ENCODE measurements around the gene ELAVL1.

Gene ELAVL1

DNA sequence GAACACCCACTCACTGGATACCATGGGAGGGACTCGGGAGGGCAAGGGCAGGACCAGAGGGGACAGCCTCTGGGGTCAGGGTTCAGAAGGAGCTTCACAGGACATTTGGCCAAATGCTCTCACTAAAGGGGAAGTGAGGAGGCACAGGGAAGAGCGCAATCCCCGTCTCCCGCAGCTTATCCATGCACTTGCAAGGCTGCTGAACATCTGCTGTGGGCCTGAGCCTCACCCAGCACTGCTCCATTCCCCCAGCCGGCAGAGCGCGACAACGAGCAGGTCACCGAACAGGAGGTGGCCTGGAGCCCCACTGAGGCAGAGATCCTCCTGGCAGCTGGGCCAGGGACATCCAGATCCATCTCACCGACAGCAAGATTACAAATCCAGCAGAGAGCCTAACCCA, 23.3 kb downstream of the ELAVL1 start:
- H3K9me3 ChIP-seq (ENCODE audit: insufficient read depth, low read depth, low read length), result no peaks in the 10 kb centered on the region
- H3K4me1 ChIP-seq (ENCODE audit: insufficient read depth, low read length), result no peaks in the 10 kb centered on the region
- H3K27me3 ChIP-seq (ENCODE audit: insufficient read depth, low read length), result no peaks in the 10 kb centered on the region
- peaks cover 98% of the 10 kb centered on the region for H3K36me3 ChIP-seq (ENCODE audit: insufficient read depth, low read depth, low read length)
- H3K27ac ChIP-seq (ENCODE audit: low read length), result no peak overlapping the region
- H3K9ac ChIP-seq (ENCODE audit: low read depth, low read length), result no peak overlapping the region
- no peak overlapping the region for H3K4me3 ChIP-seq (ENCODE audit: low read length)

DNA sequence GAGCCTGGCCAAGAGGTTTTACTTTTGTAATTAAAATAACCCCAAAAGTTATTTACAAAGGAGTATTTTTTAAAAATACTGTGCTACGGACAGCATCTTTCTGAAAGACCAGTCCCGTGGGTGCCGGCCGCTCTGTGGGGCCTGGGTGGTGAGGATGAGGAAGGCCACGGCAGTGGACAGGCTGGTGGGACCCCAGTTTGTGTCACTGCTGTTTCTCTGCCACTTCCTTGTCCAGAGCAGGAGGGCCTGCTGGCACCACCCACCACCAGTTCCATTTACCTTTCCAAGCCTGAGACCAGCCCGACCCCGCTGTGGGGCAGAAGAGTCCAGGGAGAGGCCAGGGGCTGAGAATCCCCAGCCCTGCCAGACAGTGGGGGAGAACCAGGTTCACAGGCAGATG, 23.8 kb downstream of the ELAVL1 start:
- Histone ChIP-seq H3K4me1 (ENCODE audit: insufficient read depth, low read length) (no peaks in the 10 kb centered on the region), H3K36me3 (ENCODE audit: insufficient read depth, low read depth, low read length) (peaks cover 100% of the 10 kb centered on the region), H3K27ac (ENCODE audit: low read length) (no peak overlapping the region), H3K27me3 (ENCODE audit: insufficient read depth, low read length) (no peaks in the 10 kb centered on the region), H3K9ac (ENCODE audit: low read depth, low read length) (no peak overlapping the region), H3K4me3 (ENCODE audit: low read length) (no peak overlapping the region), H3K9me3 (ENCODE audit: insufficient read depth, low read depth, low read length) (no peaks in the 10 kb centered on the region)

DNA sequence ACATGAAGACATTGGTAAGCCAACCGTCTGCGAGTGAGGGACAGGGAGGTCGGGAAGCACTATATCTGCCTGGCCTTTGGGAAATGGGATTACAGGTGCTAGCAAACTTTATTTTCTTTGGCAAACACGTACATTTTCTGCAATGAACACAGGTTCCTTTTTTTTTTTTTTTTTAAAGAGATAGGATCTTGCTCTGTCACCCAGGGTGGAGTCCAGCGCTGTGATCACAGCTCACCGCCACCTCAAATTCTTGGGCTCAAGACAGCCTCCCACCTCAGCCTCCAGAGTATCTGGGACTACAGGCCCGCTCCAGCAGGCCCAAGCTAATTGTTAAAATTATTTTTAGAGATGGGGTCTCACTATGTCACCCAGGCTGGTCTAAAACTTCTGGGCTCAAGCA, 24.2 kb downstream of the ELAVL1 start:
- Histone ChIP-seq H3K27me3 (ENCODE audit: insufficient read depth, low read length) (no peaks in the 10 kb centered on the region), H3K4me3 (ENCODE audit: low read length) (no peak overlapping the region), H3K27ac (ENCODE audit: low read length) (no peak overlapping the region), H3K9me3 (ENCODE audit: insufficient read depth, low read depth, low read length) (no peaks in the 10 kb centered on the region), H3K9ac (ENCODE audit: low read depth, low read length) (no peak overlapping the region), H3K4me1 (ENCODE audit: insufficient read depth, low read length) (no peaks in the 10 kb centered on the region), H3K36me3 (ENCODE audit: insufficient read depth, low read depth, low read length) (peaks cover 99% of the 10 kb centered on the region)

DNA sequence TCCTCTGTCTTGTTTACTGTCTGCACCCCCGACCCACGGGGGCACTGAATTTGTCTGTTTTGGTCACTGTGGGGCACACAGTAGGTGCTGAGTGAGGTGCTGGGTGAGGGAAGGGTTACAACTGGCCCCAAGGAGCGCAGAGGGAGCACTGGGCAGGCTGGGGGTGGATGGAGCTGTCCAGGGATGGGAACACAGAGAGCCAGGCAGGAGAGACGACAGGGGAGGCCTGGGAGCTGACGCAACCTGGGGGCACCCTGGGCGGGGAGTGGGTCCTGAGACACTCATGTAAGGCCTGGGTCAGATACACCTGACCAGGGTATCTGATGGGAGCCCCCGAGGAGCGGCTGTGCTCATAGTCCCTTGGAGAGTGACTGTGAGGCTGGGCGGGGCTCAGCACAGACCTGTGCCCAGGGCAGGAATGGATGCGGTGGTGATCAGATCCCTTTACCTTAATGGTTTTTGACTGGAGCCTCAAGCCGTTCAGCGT, 24.8 kb downstream of the ELAVL1 start:
- Histone ChIP-seq H3K9me3 (ENCODE audit: insufficient read depth, low read depth, low read length) (no peaks in the 10 kb centered on the region), H3K4me3 (ENCODE audit: low read length) (no peak overlapping the region), H3K4me1 (ENCODE audit: insufficient read depth, low read length) (no peaks in the 10 kb centered on the region), H3K27ac (ENCODE audit: low read length) (no peak overlapping the region), H3K27me3 (ENCODE audit: insufficient read depth, low read length) (no peaks in the 10 kb centered on the region), H3K36me3 (ENCODE audit: insufficient read depth, low read depth, low read length) (peaks cover 95% of the 10 kb centered on the region), H3K9ac (ENCODE audit: low read depth, low read length) (no peak overlapping the region)

DNA sequence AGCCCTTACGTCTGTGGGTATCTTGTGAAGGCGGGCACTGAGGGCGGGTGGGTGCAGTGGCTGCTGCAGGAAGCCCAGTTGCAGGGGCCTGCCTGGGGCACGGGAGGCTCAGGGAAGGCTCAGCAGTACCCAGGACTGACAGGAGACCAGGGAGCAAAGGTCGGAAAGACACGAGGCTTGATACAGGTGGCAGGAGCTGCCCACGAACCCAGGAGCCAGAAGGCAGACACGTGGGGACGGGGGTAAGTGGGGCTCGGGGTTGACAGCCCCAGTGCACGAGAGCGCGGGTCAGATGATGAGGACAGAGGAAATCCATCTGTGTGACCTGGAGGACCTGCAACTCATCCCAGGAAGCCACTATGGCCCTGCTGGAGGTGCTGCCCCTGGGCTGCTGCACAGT, 25.3 kb downstream of the ELAVL1 start:
- Histone ChIP-seq H3K4me1 (ENCODE audit: insufficient read depth, low read length) (no peaks in the 10 kb centered on the region), H3K27ac (ENCODE audit: low read length) (no peak overlapping the region), H3K27me3 (ENCODE audit: insufficient read depth, low read length) (no peaks in the 10 kb centered on the region), H3K9ac (ENCODE audit: low read depth, low read length) (no peak overlapping the region), H3K36me3 (ENCODE audit: insufficient read depth, low read depth, low read length) (peaks cover 95% of the 10 kb centered on the region), H3K9me3 (ENCODE audit: insufficient read depth, low read depth, low read length) (no peaks in the 10 kb centered on the region), H3K4me3 (ENCODE audit: low read length) (no peak overlapping the region)

DNA sequence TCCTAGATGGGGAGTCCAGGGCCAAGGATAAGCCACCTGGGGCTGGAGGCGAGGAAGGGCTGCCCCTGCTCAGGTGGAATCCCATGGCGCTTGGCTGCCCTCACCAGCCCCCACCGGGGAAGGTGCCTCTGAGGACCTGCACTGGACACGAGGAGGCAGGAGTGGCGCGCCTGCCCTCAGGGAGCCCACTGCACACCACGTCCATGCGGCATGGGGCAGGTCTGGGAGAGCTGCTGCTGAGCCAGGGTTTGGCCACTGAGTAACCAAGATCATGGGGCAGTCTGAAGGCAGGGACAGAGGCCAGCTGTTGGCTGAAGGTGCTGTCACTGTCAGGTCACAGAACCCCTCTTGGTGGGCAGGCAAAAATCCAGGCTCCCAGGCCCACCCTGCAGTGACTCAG, 25.9 kb downstream of the ELAVL1 start:
- Histone ChIP-seq H3K9ac (ENCODE audit: low read depth, low read length) (no peak overlapping the region), H3K4me1 (ENCODE audit: insufficient read depth, low read length) (no peaks in the 10 kb centered on the region), H3K36me3 (ENCODE audit: insufficient read depth, low read depth, low read length) (peaks cover 95% of the 10 kb centered on the region), H3K4me3 (ENCODE audit: low read length) (no peak overlapping the region), H3K9me3 (ENCODE audit: insufficient read depth, low read depth, low read length) (no peaks in the 10 kb centered on the region), H3K27ac (ENCODE audit: low read length) (no peak overlapping the region), H3K27me3 (ENCODE audit: insufficient read depth, low read length) (no peaks in the 10 kb centered on the region)

DNA sequence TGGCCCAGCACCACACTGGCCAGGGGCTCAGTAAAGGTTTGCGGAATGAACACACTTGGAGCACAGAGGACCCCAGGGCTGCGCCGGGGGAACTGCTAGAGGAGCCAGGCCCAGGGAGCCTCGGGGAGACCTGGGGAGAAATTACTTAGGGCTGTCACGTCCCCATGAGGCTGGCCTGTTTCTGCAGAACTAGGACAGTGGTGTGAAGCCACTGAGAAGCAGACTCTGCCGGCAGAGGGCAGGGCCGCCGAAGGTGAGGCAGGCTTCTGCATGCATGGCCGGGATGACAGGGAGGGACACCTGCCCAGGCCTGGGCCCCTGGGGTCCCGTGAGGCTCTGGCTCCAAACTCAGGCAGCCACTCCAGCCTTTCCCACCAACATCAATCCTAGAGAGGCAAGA, 26.4 kb downstream of the ELAVL1 start:
- Histone ChIP-seq H3K9me3 (ENCODE audit: insufficient read depth, low read depth, low read length) (no peaks in the 10 kb centered on the region), H3K36me3 (ENCODE audit: insufficient read depth, low read depth, low read length) (peaks cover 95% of the 10 kb centered on the region), H3K27ac (ENCODE audit: low read length) (no peak overlapping the region), H3K4me3 (ENCODE audit: low read length) (no peak overlapping the region), H3K9ac (ENCODE audit: low read depth, low read length) (no peak overlapping the region), H3K27me3 (ENCODE audit: insufficient read depth, low read length) (no peaks in the 10 kb centered on the region), H3K4me1 (ENCODE audit: insufficient read depth, low read length) (no peaks in the 10 kb centered on the region)

DNA sequence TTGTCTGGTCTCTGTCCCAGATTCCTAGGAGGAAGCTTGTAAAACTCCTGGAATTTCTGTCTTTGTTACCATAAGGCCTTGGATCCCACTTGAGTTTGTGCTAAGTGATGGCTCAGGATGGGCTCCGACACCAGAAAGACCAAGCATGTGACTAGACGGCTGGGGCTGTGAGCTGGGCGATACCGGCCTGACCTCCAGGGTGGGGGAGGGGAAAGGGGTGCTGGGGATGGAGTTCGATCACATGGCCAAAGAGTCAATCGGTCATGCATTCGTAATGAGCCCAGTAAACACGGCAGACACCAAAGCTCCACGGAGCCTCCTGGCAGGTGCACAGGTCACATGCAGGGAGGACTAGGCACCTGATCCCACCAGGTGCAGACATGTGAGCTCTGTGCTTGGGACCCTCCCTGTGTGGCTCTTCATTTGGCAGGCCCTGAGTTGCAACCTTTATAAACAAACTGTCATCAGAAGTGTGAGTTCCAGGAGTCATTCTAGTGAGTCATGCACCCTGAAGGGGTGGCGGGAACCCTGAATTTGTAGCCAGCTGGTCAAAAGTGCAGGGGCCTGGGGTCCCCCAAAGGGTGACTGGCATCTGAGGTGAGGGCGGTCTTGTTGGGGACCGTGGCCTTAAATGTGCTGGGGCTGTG, 27.1 kb downstream of the ELAVL1 start:
- Histone ChIP-seq H3K27ac (ENCODE audit: low read length) (no peak overlapping the region), H3K4me3 (ENCODE audit: low read length) (no peak overlapping the region), H3K9ac (ENCODE audit: low read depth, low read length) (no peak overlapping the region), H3K27me3 (ENCODE audit: insufficient read depth, low read length) (no peaks in the 10 kb centered on the region), H3K4me1 (ENCODE audit: insufficient read depth, low read length) (no peaks in the 10 kb centered on the region), H3K36me3 (ENCODE audit: insufficient read depth, low read depth, low read length) (peaks cover 95% of the 10 kb centered on the region), H3K9me3 (ENCODE audit: insufficient read depth, low read depth, low read length) (no peaks in the 10 kb centered on the region)

DNA sequence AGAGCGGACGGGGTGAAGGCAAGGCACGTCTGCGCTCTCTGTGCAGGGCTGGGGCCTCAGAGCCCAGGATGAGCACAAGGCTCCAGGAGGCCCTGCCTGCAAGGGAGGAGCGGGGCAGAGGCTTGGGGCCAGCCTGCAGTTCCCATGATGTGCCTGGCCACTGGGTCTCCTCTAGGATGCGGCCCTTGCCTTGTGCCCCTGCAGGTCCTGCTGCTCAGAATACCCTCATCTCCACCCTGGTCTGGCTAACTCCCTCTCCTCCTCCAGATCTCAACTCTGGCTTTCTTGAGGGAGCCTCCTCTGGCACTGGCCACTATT, 27.8 kb downstream of the ELAVL1 start:
- Histone ChIP-seq H3K27ac (ENCODE audit: low read length) (no peak overlapping the region), H3K36me3 (ENCODE audit: insufficient read depth, low read depth, low read length) (peaks cover 95% of the 10 kb centered on the region), H3K9me3 (ENCODE audit: insufficient read depth, low read depth, low read length) (no peaks in the 10 kb centered on the region), H3K4me3 (ENCODE audit: low read length) (no peak overlapping the region), H3K27me3 (ENCODE audit: insufficient read depth, low read length) (no peaks in the 10 kb centered on the region), H3K9ac (ENCODE audit: low read depth, low read length) (no peak overlapping the region), H3K4me1 (ENCODE audit: insufficient read depth, low read length) (no peaks in the 10 kb centered on the region)

DNA sequence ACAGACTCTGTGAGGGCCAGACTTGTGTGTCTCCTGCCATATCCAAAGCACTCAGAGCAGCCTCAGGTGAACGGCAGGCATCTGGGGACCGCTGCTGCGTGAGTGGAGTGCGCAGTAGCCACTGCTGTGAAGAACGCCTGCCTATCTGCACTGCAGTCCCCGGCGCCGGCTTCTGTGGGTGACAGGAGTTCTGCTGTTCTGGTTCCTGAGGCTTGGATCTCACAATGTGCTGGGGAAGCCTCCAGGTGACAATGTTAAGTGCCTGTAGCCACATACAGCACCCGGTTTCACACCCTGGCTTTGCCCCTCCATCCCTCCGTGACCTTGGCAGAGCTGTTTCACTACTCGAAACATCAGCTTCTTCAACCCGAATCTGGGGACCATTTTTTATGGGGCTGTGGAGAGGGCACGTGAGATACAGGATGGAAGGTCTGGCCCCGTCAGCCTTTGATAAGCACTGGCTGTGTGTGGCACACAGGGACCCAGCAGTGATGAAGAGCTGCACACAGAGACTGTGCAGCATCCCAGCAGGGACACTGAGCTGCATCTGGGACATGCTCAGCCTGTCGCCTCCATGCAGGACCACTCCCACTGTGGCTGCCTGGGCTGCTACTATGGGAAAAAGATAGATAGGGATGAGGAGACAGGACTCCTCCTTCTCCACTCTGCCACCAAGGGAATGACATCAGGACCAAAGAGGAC, 28.3 kb downstream of the ELAVL1 start:
- H3K36me3 ChIP-seq (ENCODE audit: insufficient read depth, low read depth, low read length), result peaks cover 95% of the 10 kb centered on the region
- no peak overlapping the region for H3K4me3 ChIP-seq (ENCODE audit: low read length)
- H3K27me3 ChIP-seq (ENCODE audit: insufficient read depth, low read length), result no peaks in the 10 kb centered on the region
- no peaks in the 10 kb centered on the region for H3K9me3 ChIP-seq (ENCODE audit: insufficient read depth, low read depth, low read length)
- no peaks in the 10 kb centered on the region for H3K4me1 ChIP-seq (ENCODE audit: insufficient read depth, low read length)
- H3K27ac ChIP-seq (ENCODE audit: low read length), result no peak overlapping the region
- H3K9ac ChIP-seq (ENCODE audit: low read depth, low read length), result no peak overlapping the region

DNA sequence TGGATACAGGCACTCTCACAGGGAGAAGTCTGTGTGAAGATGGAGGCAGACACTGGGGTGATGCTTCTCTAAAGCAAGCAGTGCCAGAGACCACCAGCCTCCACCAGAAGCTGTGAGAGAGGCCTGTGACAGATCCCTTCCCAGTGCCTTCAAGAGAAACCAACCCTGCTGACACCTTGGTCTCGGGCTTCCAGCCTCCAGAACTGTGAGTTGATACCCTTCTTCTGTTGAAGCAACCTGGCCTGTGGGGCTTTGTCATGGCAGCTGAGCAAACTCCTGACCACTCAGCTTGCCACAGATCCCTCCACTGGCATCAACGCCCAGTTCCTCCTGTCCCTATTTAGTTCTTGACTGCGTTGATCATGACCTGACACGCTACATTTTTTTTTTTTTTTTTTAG, 29.0 kb downstream of the ELAVL1 start:
- no peak overlapping the region for H3K27ac ChIP-seq (ENCODE audit: low read length)
- H3K4me1 ChIP-seq (ENCODE audit: insufficient read depth, low read length), result no peaks in the 10 kb centered on the region
- peaks cover 95% of the 10 kb centered on the region for H3K36me3 ChIP-seq (ENCODE audit: insufficient read depth, low read depth, low read length)

DNA sequence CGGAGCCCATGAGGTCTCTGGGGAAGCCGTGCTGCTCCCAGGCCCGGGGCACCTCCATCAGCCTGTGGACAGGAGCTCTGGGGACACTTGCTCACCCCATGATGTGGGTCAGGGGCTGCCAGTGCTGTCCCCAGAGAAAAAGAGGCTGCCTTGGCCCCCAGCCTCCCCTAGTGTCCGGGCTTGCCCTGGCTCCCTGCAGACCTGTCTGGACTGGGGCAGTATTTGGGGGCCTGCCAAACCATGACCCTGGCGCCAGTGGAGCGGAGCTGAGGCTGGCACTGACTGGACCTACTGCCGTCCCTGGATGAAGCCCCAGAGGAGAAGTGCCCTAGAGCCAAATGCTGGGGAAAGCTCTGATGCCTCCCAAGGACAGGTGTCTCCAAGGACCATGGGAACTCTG, 30.4 kb downstream of the ELAVL1 start:
- Histone ChIP-seq H3K27ac (ENCODE audit: low read length) (no peak overlapping the region), H3K4me3 (ENCODE audit: low read length) (no peak overlapping the region), H3K9me3 (ENCODE audit: insufficient read depth, low read depth, low read length) (no peaks in the 10 kb centered on the region), H3K9ac (ENCODE audit: low read depth, low read length) (no peak overlapping the region), H3K27me3 (ENCODE audit: insufficient read depth, low read length) (no peaks in the 10 kb centered on the region), H3K4me1 (ENCODE audit: insufficient read depth, low read length) (no peaks in the 10 kb centered on the region), H3K36me3 (ENCODE audit: insufficient read depth, low read depth, low read length) (peaks cover 81% of the 10 kb centered on the region)

More for the DNA sequence above, 29.0 kb downstream of the ELAVL1 start:
- no peaks in the 10 kb centered on the region for H3K9me3 ChIP-seq (ENCODE audit: insufficient read depth, low read depth, low read length)
- H3K4me3 ChIP-seq (ENCODE audit: low read length), result no peak overlapping the region
- no peak overlapping the region for H3K9ac ChIP-seq (ENCODE audit: low read depth, low read length)
- no peaks in the 10 kb centered on the region for H3K27me3 ChIP-seq (ENCODE audit: insufficient read depth, low read length)

All from iPS-20b (cell line).